Prostate gland (tissue), 2 donors: Measurements from ENCODE around the gene PRELID1. TPM values are rescaled to one million over a fixed set of nuclear protein-coding genes. Genes with fewer than 3 reads are reported as not detected.
"Not testable (repeated sequence)": the region's sequence is repeated elsewhere in the genome, so short reads cannot be mapped to it uniquely, and the experiment has no call there.

Experiments used
- DNase-seq: peaks from one replicate; pipeline ENCODE4 v3.0.0-alpha.2; 2019; ENCODE audit warnings: low spot score
- H3K27ac ChIP-seq, 2 donors: fragments of 200-600 bp; sonication (generic); 2 replicates each; pipeline ENCODE4 v1.5.1; 2017 to 2019
- H3K27me3 ChIP-seq: fragments of 200-600 bp; sonication (generic); replicated peaks from 2 replicates; pipeline ENCODE4 v1.5.1; 2019; ENCODE audit not compliant: insufficient read depth
- H3K36me3 ChIP-seq, 2 donors: fragments of 200-600 bp; sonication (generic); 1 replicate in 1 of 2; 2 replicates in 1 of 2; pipeline versions ENCODE4 v1.5.1 to v1.8.1; 2017 to 2019
- H3K4me1 ChIP-seq: fragments of 200-600 bp; sonication (generic); replicated peaks from 2 replicates; pipeline ENCODE4 v1.5.1; 2019
- H3K4me3 ChIP-seq, 2 donors: fragments of 200-600 bp; sonication (generic); 2 replicates each; pipeline ENCODE4 v1.5.1; 2017 to 2019
- H3K9me3 ChIP-seq: fragments of 200-600 bp; sonication (generic); 2 replicates; pipeline ENCODE4 v1.5.1; 2017
- CTCF ChIP-seq, 4 experiments: fragments of 200-600 bp in 2 of 4; fragments of 450-650 bp in 2 of 4; sonication (generic) in 2 of 4; IDR thresholded peaks; 1 replicate in 3 of 4; 2 replicates in 1 of 4; pipeline ENCODE4 v1.5.1; 2016 to 2019; ENCODE audit warnings: antibody characterized with exemption in 4 of 4, mild to moderate bottlenecking in 2 of 4, moderate library complexity in 2 of 4
- POLR2A ChIP-seq: fragments of 450-650 bp; IDR thresholded peaks from one replicate; pipeline ENCODE4 v1.6.1; 2016; ENCODE audit warnings: antibody characterized with exemption, mild to moderate bottlenecking
- POLR2AphosphoS5 ChIP-seq: sonication (generic); formaldehyde crosslinking; IDR thresholded peaks from one replicate; pipeline ENCODE4 v1.6.1; 2017; ENCODE audit warnings: antibody characterized with exemption
- WGBS: methylation state at CpG from one replicate; pipeline ENCODE4 v1.1.5; 2018; 5-methylcytosine and 5-hydroxymethylcytosine counted together
- intact Hi-C: fragments of 100-400 bp; cut with DNase I; formaldehyde crosslinking; loops from one replicate; pipeline ENCODE4 v1.14.2; 2022
- total RNA-seq, 2 donors: library from RNA; depleted of rRNA; stranded (reverse); fragments of >200 nt; gene quantifications; one replicate each; pipeline ENCODE4 v1.1.0, GENCODE V29; 2016

The PRELID1 gene, protein sequence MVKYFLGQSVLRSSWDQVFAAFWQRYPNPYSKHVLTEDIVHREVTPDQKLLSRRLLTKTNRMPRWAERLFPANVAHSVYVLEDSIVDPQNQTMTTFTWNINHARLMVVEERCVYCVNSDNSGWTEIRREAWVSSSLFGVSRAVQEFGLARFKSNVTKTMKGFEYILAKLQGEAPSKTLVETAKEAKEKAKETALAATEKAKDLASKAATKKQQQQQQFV
- total RNA-seq = 10 to 100 TPM; 76.5 to 95.8 TPM

DNA sequence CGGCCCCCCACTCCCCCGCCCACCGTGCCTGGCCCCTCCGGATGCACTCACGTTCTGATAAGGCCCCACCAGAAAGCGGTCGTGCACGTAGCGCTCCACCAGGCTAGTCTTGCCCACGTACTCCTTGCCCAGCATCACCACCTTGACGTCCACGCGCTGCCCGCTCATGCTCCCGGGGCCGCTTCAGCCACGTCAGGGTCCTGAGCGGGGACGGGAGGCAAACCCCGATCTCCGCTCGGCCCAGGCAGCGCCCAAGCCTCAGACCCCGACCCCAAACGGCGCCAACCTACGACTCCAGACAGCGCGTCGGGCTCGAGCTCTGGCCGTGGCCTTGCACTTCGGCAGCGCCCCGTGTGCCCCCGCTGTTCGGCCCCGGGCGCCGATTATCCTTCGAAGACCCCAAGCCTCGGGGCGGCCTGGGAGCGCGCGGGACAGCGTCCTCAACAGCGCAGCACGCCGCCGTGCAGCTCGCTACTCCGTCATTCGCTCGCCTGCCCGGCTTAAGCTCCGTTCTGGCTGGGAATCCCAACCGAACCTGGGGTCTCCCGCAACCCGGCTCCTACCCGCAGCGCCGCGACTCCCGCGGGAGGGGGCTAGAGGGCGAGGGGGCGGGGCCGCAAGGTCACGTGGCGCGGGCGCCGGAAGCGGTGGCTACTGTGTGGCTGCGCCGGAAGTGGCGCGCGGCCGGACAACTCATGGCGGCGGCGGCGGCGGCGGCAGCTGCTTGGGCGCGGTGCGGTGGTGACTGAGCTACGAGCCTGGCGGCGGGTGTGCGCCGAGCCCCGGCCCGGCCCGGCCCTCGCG lies at the start of gene PRELID1, which contains the start of gene RAB24:
Gene PRELID1, plus strand, starts transcription at position 679 of the 804 bp plus-strand sequence. CDS start 187 bp downstream, outside the sequence.
Gene RAB24, minus strand, starts transcription at position 599 of the 804 bp plus-strand sequence. Its CDS starts 431 bp downstream, at position 168.
- Histone ChIP-seq H3K9me3 (no peaks in the 10 kb centered on the region), H3K27me3 (no peaks in the 10 kb centered on the region), H3K36me3 (peaks cover 0 to 3% of the 10 kb centered on the region in 2 donors), H3K27ac (peak within 1 kb of the TSS; percentile 83 to 84), H3K4me3 (peak within 1 kb of the TSS; percentile 89 to 96), H3K4me1 (peaks cover 19% of the 10 kb centered on the region)
- 0% methylated on average over 39 of the region's 100 CpGs for WGBS
- intact Hi-C loops = no loop called here
- TF ChIP-seq POLR2AphosphoS5 = peak; percentile 79
- peak; percentile 73 for TF ChIP-seq POLR2A
- TF ChIP-seq CTCF (IDR thresholded peaks at IDR 0.05) = peak in 3 of 4 experiments; percentile 45 to 47 (median 45)
- DNase-seq = peak; percentile 86

- Histone ChIP-seq H3K9me3 (no peaks in the 10 kb centered on the region), H3K4me3 (no peak overlapping the region), H3K27me3 (no peaks in the 10 kb centered on the region), H3K4me1 (no peaks in the 10 kb centered on the region), H3K27ac (no peak overlapping the region), H3K36me3 (no peaks in the 10 kb centered on the region)
- WGBS = 44% methylated on average over 5 of the region's 5 CpGs
- no peak for DNase-seq
- TF ChIP-seq POLR2AphosphoS5 = no peak
- TF ChIP-seq POLR2A = no peak
- no peak for TF ChIP-seq CTCF (IDR thresholded peaks at IDR 0.05)
- intact Hi-C loops = no loop called here
These were observed 47.3 kb upstream of the PRELID1 start for GRCh38 chr5:177256296-177256695.

DNA sequence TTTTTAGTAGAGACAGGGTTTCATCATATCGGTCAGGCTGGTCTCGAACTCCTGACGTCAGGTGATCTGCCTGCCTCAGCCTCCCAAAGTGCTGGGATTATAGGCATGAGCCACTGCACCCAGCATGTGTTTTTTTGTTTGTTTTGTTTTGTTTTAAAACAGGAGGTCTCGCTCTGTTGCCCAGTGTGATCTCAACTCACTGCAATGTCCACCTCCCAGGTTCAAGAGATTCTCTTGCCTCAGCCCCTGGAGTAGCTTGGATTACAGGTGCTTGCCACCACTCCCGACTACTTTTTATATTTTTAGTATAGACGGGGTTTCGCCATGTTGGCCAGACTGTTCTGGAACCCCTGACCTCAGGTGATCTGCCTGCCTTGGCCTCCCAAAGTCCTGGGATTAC lies 44.9 kb upstream of the PRELID1 start:
- H3K4me1 ChIP-seq, DNase-seq, H3K9me3 ChIP-seq, H3K4me3 ChIP-seq, H3K27ac ChIP-seq, H3K36me3 ChIP-seq, H3K27me3 ChIP-seq, intact Hi-C loops: not testable (repeated sequence)
- WGBS = 90% methylated on average over 7 of the region's 7 CpGs

- H3K9me3 ChIP-seq = no peaks in the 10 kb centered on the region
- no peaks in the 10 kb centered on the region for H3K4me1 ChIP-seq
- no peak overlapping the region for H3K4me3 ChIP-seq
- WGBS = 94% methylated on average over 7 of the region's 7 CpGs
- peaks cover 0 to 5% of the 10 kb centered on the region in 2 donors for H3K36me3 ChIP-seq
- DNase-seq = no peak
- intact Hi-C loops = no loop called here
- no peak overlapping the region for H3K27ac ChIP-seq
- TF ChIP-seq CTCF (IDR thresholded peaks at IDR 0.05) = no peak
- no peak for TF ChIP-seq POLR2A
- no peak for TF ChIP-seq POLR2AphosphoS5
- no peaks in the 10 kb centered on the region for H3K27me3 ChIP-seq
These were observed 42.6 kb upstream of the PRELID1 start for GRCh38 chr5:177260961-177261360.

- Histone ChIP-seq H3K4me1 (no peaks in the 10 kb centered on the region), H3K36me3 (peaks cover 0 to 5% of the 10 kb centered on the region in 2 donors), H3K27ac (no peak overlapping the region), H3K4me3 (no peak overlapping the region), H3K9me3 (no peaks in the 10 kb centered on the region), H3K27me3 (no peaks in the 10 kb centered on the region)
- no peak for DNase-seq
- TF ChIP-seq POLR2AphosphoS5 = no peak
- TF ChIP-seq CTCF (IDR thresholded peaks at IDR 0.05) = no peak
- TF ChIP-seq POLR2A = no peak
- WGBS = 92% methylated on average over 1 of the region's 1 CpG
- intact Hi-C loops = no loop called here
These were observed 42.1 kb upstream of the PRELID1 start for GRCh38 chr5:177261510-177261909.
